ENCODE measurements around the gene LHPP.

LHPP gene

GRCh38 chr10:124470544-124471434 lies 9.2 kb downstream of the LHPP start:
- DNase-seq (ENCODE audit: low read depth), result no peak
- no peak overlapping the region for H3K4me3 ChIP-seq (ENCODE audit: control insufficient read depth, low read depth, low read length)
- TF ChIP-seq CTCF (IDR thresholded peaks at IDR 0.05; ENCODE audit: control insufficient read depth, insufficient read depth, low read depth, low read length, missing control alignments), result no peak

- no peak overlapping the region for H3K4me3 ChIP-seq (ENCODE audit: control insufficient read depth, low read depth, low read length)
- DNase-seq (ENCODE audit: low read depth), result no peak
- no peak for TF ChIP-seq CTCF (IDR thresholded peaks at IDR 0.05; ENCODE audit: control insufficient read depth, insufficient read depth, low read depth, low read length, missing control alignments)
Measured at GRCh38 chr10:124472071-124472470, 10.4 kb downstream of the LHPP start.

- no peak for DNase-seq (ENCODE audit: low read depth)
Measured at GRCh38 chr10:124473070-124473469, 11.4 kb downstream of the LHPP start.

GRCh38 chr10:124474514-124475070 lies 13.0 kb downstream of the LHPP start:
- H3K4me3 ChIP-seq (ENCODE audit: control insufficient read depth, low read depth, low read length), result no peak overlapping the region
- DNase-seq (ENCODE audit: low read depth), result no peak
- no peak for TF ChIP-seq CTCF (IDR thresholded peaks at IDR 0.05; ENCODE audit: control insufficient read depth, insufficient read depth, low read depth, low read length, missing control alignments)

More at GRCh38 chr10:124473070-124473469, 11.4 kb downstream of the LHPP start:
- no peak for TF ChIP-seq CTCF (IDR thresholded peaks at IDR 0.05; ENCODE audit: control insufficient read depth, insufficient read depth, low read depth, low read length, missing control alignments)
- H3K4me3 ChIP-seq (ENCODE audit: control insufficient read depth, low read depth, low read length), result no peak overlapping the region

- DNase-seq (ENCODE audit: low read depth), result no peak
- H3K4me3 ChIP-seq (ENCODE audit: control insufficient read depth, low read depth, low read length), result no peak overlapping the region
- no peak for TF ChIP-seq CTCF (IDR thresholded peaks at IDR 0.05; ENCODE audit: control insufficient read depth, insufficient read depth, low read depth, low read length, missing control alignments)
Measured at GRCh38 chr10:124476043-124476725, 14.6 kb downstream of the LHPP start.

- no peak for DNase-seq (ENCODE audit: low read depth)
- no peak overlapping the region for H3K4me3 ChIP-seq (ENCODE audit: control insufficient read depth, low read depth, low read length)
- TF ChIP-seq CTCF (IDR thresholded peaks at IDR 0.05; ENCODE audit: control insufficient read depth, insufficient read depth, low read depth, low read length, missing control alignments), result no peak
Measured at GRCh38 chr10:124477614-124478363, 16.2 kb downstream of the LHPP start.

All from AG09309 (cell line).